Glutamatergic neuron (in vitro differentiated cells): ENCODE measurements around the gene PISD. TPM values are rescaled to one million over a fixed set of nuclear protein-coding genes. Genes with fewer than 3 reads are reported as not detected.

Experiments used
- DNase-seq: peaks from one replicate; pipeline ENCODE4 v3.0.0; 2022
- H3K27ac Mint-ChIP-seq: one replicate; pipeline ENCODE4 v1.8.0; 2020; ENCODE audit warnings: mild to moderate bottlenecking, mixed read lengths, inconsistent platforms; ENCODE audit not compliant: unreplicated experiment
- H3K27me3 Mint-ChIP-seq: one replicate; pipeline ENCODE4 v1.8.0; 2020; ENCODE audit warnings: mild to moderate bottlenecking, moderate library complexity, mixed read lengths, inconsistent platforms; ENCODE audit not compliant: unreplicated experiment
- H3K36me3 Mint-ChIP-seq: one replicate; pipeline ENCODE4 v1.8.0; 2020; ENCODE audit warnings: mild to moderate bottlenecking, mixed read lengths, inconsistent platforms; ENCODE audit not compliant: unreplicated experiment
- H3K4me1 Mint-ChIP-seq: one replicate; pipeline ENCODE4 v1.8.0; 2020; ENCODE audit warnings: mild to moderate bottlenecking, low read depth, mixed read lengths, inconsistent platforms; ENCODE audit not compliant: unreplicated experiment
- H3K4me3 Mint-ChIP-seq: one replicate; pipeline ENCODE4 v1.8.0; 2020; ENCODE audit warnings: mild to moderate bottlenecking, mixed read lengths, inconsistent platforms; ENCODE audit not compliant: unreplicated experiment
- H3K9me3 Mint-ChIP-seq: one replicate; pipeline ENCODE4 v1.8.0; 2020; ENCODE audit warnings: mild to moderate bottlenecking, moderate library complexity, mixed read lengths, inconsistent platforms; ENCODE audit not compliant: unreplicated experiment
- CTCF ChIP-seq: fragments of 200-600 bp; sonication (generic); IDR thresholded peaks from one replicate; pipeline ENCODE4 v1.5.0; 2021; ENCODE audit not compliant: partially characterized antibody, unreplicated experiment
- total RNA-seq: library from RNA; stranded (reverse); fragmentation: NEBNext Ultra II Directional; extraction: Animal tissue kit (Norgen Biotek cat#: 25700); gene quantifications from one replicate; pipeline ENCODE4 v1.2.1, GENCODE V29; 2021; ENCODE audit not compliant: unreplicated experiment

Gene PISD
- total RNA-seq, 1 donor from 2014 or later: 60.9 TPM

GRCh38 chr22:31692186-31692886, 30.3 kb upstream of the PISD start:
- Mint-ChIP-seq H3K4me3 (no peak overlapping the region), H3K4me1 (no peaks in the 10 kb centered on the region), H3K27me3 (no peaks in the 10 kb centered on the region), H3K27ac (no peak overlapping the region), H3K9me3 (peaks cover 2% of the 10 kb centered on the region), H3K36me3 (no peaks in the 10 kb centered on the region)
- no peak for DNase-seq
- no peak for TF ChIP-seq CTCF

- Mint-ChIP-seq H3K27me3 (no peaks in the 10 kb centered on the region), H3K27ac (no peak overlapping the region), H3K4me3 (no peak overlapping the region), H3K9me3 (peaks cover 2% of the 10 kb centered on the region), H3K4me1 (no peaks in the 10 kb centered on the region), H3K36me3 (no peaks in the 10 kb centered on the region)
- TF ChIP-seq CTCF: no peak
- DNase-seq: no peak
Observed at GRCh38 chr22:31691408-31691807, 29.4 kb upstream of the PISD start.

GRCh38 chr22:31683181-31684105, 21.4 kb upstream of the PISD start:
- no peaks in the 10 kb centered on the region for H3K4me1 Mint-ChIP-seq
- H3K27ac Mint-ChIP-seq: no peak overlapping the region
- no peak overlapping the region for H3K4me3 Mint-ChIP-seq
- H3K27me3 Mint-ChIP-seq: peaks cover 5% of the 10 kb centered on the region
- H3K36me3 Mint-ChIP-seq: no peaks in the 10 kb centered on the region
- peaks cover 4% of the 10 kb centered on the region for H3K9me3 Mint-ChIP-seq
- no peak for DNase-seq
- no peak for TF ChIP-seq CTCF

GRCh38 chr22:31682751-31683150, 20.7 kb upstream of the PISD start:
- H3K4me3 Mint-ChIP-seq: no peak overlapping the region
- TF ChIP-seq CTCF: no peak
- H3K27ac Mint-ChIP-seq: no peak overlapping the region
- H3K36me3 Mint-ChIP-seq: no peaks in the 10 kb centered on the region
- H3K27me3 Mint-ChIP-seq: peaks cover 5% of the 10 kb centered on the region
- no peak for DNase-seq
- no peaks in the 10 kb centered on the region for H3K4me1 Mint-ChIP-seq
- peaks cover 4% of the 10 kb centered on the region for H3K9me3 Mint-ChIP-seq
